NT2/D1 (cell line): Measurements from ENCODE around the gene ANAPC7.
"Not testable (repeated sequence)": the region's sequence is repeated elsewhere in the genome, so short reads cannot be mapped to it uniquely, and the experiment has no call there.

Experiments used
- SUZ12 ChIP-seq: IDR thresholded peaks from 2 replicates; pipeline ENCODE4 v1.6.1; 2011; ENCODE audit not compliant: insufficient read length, insufficient read depth; ENCODE audit errors: extremely low read depth
- YY1 ChIP-seq: IDR thresholded peaks from 2 replicates; pipeline ENCODE4 v1.6.1; 2011; ENCODE audit not compliant: insufficient read length, insufficient read depth
- ZNF274 ChIP-seq: IDR thresholded peaks from 2 replicates; pipeline ENCODE4 v1.6.1; 2011; ENCODE audit warnings: mild to moderate bottlenecking, low read depth, low read length

DNA sequence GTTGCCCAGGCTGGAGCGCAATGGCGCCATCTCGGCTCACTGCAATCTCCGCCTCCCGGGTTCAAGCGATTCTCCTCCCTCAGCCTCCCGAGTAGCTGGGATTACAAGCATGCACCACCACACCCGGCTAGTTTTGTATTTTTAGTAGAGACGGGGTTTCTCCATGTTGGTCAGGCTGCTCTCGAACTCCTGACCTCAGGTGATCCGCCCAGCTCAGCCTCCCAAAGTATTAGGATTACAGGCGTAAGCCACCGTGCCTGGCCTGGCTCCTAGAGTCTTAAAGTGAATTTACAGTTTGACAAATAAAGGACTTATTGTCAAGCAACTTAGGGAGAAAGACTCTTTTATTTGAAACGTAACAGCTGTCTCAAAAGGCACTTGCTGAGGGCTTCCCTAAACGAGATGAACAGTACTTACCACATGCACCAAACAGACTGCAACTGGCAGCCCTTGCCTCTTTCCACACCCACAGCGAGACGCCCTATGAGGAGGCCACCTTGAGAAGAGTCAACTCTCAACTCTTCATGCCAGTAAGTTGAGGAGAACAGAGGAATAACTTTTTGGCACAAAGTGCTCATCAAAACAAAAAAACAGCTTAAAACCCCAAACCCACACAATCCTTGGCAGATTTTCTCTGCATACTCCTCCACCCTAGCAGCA, 25.2 kb downstream of the ANAPC7 start:
- not testable (repeated sequence) for TF ChIP-seq YY1, ZNF274, SUZ12
